Kidney capillary endothelial cell (primary cell): ENCODE results near the gene KRT86.
"Not testable (repeated sequence)": the region's sequence is repeated elsewhere in the genome, so short reads cannot be mapped to it uniquely, and the experiment has no call there.

ENCODE experiments used
- DNase-seq: peaks from one replicate; pipeline ENCODE4 v3.0.0-alpha.2; 2018; ENCODE audit warnings: low spot score

KRT86 gene

DNA sequence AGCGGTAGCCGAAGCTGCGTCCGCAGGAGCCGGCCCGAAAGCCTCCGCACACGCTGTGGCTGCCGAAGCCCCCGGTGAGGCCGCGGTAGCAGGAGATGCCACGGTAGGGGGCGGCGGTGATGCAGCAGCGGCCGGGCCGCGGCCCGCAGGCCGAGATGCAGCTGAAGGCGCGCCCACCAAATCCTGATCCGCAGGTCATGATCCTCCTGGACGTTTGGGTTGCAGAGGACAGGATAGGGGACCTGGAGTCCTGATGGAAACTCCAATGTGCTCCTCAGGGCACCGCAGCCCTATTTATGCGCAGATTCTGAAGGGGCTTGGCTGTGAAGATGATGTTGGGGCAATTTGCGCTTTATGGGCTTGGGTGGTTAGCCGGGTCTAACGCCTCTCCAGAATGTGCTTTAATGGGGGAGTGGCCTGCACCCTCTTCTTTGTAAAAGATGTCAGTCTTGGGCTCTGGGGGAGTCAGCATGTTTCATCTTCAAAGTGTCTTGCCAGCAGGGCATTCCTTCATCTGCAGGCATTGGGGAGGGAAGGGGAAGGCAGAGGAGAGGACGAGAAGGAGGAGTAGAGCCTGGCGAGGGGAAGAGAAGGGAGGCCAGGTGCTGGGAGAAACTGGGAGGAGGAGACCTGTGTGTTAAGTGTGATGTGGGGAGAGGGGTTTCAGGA lies 17.0 kb downstream of the KRT86 start, which contains the start of gene KRT81:
KRT81 (minus strand) TSS at position 268 of the 669 bp plus-strand sequence; CDS start at position 199, 69 bp downstream.
- DNase-seq = no peak

DNA sequence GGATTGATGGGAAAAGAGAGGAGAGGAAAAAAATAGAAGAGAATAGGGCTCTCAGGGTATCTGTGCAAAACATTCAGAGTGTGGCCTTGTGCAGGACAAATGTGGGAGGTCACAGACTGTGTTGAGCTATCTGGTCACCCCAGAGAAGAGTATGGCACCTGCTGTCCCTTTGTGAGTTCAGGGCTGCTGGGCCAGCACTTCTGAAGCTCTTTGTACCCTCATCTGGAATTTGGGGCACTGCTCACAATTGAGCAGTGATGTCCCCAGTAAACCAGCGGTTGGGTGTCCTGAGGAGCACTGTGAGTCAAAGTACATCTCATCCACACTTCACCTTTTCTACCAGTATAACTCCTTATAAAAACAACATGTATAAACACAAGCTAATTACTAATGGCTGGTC lies 19.5 kb downstream of the KRT86 start:
- no peak for DNase-seq

DNA sequence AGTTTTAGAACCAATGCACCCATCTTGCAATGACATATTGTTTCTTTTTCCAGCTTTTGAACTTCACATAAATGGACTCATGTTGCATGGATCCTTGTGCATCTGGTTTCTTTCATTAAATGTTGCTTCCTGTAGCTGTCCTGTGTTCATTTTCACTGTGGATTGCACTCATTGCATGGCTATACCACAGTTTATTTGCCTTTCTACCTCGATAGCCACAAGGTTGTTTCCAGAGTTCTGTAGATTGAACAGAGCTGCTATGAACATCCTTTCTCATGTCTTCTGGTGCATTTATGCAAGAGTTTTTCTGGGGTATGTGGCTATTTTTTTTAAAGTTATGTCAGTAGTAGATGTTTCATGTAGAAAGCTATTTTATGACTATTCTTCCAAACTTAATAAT lies 20.4 kb downstream of the KRT86 start:
- DNase-seq = no peak

DNA sequence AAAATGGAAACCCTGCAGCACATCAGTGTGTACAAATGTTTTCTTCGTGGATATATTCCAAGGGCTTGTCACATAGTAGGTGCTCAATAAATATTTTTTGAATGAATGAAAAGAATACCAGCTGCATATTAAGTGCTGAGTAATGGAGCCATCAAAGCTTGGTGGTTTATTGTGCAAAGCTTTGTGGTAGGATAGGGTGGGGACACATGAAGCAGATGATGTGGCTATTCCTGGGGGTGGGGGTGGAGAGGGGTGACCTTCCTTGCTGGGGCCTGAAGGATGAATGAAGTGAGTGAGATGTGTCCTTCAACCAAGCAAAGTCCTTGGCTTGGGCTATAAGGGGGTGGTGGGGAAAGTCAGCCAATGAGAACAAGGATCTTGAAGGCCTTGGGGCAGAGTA lies 21.2 kb downstream of the KRT86 start:
- DNase-seq = no peak

DNA sequence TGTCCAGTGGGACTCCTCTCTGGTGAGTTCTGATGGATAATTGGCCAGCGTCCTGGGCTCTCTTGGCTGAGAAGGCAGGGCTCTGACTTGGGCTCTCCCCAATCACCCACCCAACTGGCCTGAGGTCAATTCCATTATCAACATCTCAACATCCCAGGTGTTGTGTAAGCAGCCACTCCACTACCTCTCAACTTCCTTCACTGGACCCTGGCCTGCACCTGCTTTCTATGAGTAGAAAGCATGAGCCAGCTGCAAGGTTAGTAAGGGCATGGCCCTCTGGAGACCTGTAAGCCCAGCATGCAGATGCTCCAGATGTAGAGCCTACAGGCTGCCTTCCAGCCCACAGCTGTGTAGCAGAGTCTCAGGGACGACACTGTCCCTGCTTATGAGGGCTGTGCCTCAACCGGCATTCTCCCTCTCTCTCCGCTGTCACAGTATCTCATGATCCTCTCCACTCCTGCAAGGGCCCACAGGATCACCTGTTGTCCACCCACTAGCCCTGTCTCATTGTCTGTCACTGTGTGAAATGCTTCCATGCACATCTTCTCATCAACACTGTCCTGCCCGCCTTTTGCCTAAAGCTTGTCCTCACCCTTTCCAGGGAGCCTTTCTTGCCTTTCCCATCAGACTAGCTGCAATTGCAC lies 22.2 kb downstream of the KRT86 start:
- DNase-seq = no peak

DNA sequence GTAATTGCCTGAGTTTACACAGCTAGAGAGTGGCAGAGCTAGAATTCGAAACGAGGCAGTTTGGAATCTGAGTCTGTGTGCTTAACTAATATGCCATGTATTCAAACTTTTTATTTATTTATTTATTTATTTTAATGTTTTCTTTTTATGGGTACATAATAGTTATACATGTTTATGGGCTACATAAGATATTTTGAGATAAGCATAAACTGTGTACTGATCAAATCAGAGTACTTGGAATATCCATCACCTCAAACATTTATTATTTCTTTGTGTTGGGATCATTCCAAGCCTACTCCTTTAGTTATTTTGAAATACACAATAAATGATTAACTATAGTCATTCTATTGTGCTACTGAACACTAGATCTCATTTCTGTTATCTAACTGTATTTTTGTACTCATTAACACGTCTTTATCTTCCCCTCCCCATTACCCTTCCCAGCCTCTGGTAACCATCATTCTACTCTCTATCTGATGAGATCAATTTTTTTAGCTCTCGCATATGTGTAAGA lies 24.3 kb downstream of the KRT86 start:
- no peak for DNase-seq

DNA sequence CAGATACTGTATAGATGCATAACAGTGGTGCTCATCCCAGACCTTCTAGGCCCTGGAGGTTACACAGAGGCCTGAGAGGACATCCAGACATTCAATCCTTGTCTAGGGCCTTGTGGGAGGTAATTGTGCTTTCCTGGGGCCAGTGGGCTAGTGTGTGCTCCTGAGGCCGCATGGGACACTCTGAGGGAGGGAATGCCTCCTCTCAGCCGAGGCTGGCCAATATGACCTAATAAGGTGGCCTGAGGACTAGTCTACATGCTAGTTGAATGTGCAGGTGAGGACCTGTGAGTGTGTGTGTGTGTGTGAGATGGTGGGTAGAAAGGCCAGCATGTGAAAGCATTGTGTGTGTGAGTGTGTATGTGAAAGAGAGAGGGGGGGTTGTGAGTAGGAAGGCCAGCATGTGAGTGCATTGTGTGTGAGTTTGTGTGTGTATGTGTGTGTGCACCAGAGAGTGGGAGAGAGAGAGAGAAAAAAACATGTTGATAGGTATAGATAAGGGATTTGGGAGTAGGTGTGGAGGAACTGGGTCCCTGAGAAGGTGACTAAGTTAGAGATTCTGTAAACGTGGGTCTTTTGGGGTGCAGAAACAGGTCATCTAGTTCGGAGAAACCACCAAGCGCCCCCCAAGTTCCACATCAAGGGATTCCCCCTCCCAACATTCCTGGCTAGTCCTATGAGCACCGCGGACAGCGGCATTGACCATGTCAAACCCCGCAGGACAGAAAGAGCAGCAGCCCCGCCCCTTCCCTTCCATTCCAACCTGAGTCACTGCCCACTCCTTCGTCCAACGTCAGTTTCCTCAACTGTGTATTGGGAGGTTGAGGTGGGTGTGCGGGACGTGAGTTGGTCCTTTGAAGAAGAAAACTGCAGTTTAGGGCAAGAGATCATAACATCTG lies 26.6 kb downstream of the KRT86 start:
- no peak for DNase-seq

DNA sequence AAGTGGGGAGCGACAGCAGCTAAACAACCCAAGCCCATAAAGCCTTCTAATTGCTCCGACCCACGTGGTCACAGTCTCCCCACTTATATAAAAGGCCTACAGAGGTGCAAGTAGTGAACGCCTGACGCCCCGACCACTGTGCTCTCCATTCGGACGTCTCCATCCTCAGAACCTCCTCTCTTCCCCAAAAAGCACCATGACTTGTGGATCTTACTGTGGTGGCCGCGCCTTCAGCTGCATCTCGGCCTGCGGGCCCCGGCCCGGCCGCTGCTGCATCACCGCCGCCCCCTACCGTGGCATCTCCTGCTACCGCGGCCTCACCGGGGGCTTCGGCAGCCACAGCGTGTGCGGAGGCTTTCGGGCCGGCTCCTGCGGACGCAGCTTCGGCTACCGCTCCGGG lies 27.3 kb downstream of the KRT86 start:
- not testable (repeated sequence) for DNase-seq

DNA sequence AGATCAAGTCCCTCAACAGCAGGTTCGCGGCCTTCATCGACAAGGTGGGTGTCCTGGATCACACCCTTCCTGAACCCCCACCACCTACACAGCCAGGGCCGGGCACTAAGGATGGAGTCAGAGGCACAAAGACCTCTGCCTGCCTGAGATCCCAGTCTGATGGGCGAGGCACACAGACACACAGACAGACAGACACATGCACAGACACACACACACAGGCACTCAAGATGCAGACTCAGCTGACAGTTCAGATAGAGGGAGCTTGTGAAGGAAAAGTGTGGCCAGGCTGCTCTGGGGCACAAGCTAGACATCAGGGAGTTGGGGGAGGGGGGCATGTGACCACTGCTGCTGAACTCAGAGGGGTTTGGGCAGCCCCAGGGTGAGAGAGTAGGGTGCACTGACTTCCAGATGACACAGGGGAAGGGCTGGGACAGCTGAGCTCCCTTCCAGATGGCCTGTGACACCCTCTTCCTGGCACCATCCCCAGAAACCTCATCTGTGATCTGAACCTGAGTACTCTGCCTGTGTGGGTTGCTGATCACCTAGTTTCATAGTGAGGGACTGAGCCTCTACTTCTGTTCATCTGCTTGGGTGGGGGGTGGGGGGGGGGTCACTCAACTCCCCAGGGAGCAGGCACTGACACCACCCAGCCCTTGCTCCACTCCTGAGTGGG lies 27.9 kb downstream of the KRT86 start:
- not testable (repeated sequence) for DNase-seq

DNA sequence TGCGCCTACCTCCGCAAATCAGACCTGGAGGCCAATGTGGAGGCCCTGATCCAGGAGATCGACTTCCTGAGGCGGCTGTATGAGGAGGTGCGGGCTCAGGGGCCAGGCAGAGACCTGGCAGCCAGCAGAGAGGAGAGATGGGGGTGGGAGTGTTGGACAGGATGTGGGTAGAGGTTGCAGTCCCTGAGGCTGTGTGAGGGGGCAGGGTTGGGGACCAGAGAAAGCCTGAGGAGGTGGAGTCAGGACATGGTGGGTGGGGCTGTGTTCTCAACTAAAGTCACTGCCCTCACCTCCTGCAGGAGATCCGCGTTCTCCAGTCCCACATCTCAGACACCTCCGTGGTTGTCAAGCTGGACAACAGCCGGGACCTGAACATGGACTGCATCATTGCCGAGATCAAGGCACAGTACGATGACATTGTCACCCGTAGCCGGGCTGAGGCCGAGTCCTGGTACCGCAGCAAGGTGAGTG lies 30.5 kb downstream of the KRT86 start:
- DNase-seq = not testable (repeated sequence)

DNA sequence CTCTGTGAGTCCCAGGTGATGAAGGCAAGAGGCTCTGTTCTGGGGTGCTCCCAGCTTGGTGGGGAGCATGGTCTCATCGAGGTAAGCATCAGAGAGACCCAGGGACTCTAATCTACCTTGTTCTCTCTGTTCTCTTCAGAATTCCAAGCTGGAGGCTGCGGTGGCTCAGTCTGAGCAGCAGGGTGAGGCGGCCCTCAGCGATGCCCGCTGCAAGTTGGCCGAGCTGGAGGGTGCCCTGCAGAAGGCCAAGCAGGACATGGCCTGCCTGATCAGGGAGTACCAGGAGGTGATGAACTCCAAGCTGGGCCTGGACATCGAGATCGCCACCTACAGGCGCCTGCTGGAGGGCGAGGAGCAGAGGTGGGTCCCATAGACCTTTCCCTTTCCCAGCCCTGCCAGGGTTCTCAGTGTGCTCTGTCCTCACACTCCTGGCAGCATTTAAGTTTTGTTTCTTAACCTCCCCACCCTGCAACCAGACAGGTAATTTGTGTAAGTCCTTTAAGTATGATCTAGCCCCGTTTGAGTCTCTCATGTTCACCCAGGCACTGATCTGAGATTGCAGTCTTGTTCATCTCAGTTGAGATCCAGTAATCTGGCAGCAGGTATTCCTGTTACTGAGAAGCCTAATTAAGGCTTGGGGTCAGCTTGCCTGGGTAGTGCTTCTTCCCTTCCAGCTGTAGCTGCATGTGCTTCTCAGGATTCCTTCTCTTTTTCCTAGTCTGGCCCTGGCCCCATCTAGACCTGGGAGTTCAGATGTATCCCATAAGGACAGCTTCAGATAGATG lies 31.7 kb downstream of the KRT86 start:
- no peak for DNase-seq

DNA sequence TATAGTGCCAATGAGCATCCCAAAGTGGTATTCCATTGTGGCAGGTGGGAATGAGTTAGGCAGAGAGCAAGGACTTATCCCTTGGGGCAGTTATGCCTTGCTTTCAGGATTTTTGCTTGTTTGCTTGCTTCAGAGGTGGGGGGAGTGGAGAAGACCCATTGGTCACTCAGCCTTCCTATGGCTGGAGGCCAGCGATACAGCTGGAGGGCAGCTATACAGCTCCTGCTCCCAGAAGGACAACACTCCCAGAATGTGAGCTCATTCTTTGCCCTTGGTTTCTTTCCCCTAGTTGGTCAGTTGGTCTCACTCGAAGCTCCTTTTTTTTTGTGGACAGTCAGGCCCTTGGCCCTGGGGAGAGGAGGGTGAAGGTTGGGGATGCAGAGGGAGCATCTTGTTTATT lies 32.3 kb downstream of the KRT86 start:
- DNase-seq = no peak

DNA sequence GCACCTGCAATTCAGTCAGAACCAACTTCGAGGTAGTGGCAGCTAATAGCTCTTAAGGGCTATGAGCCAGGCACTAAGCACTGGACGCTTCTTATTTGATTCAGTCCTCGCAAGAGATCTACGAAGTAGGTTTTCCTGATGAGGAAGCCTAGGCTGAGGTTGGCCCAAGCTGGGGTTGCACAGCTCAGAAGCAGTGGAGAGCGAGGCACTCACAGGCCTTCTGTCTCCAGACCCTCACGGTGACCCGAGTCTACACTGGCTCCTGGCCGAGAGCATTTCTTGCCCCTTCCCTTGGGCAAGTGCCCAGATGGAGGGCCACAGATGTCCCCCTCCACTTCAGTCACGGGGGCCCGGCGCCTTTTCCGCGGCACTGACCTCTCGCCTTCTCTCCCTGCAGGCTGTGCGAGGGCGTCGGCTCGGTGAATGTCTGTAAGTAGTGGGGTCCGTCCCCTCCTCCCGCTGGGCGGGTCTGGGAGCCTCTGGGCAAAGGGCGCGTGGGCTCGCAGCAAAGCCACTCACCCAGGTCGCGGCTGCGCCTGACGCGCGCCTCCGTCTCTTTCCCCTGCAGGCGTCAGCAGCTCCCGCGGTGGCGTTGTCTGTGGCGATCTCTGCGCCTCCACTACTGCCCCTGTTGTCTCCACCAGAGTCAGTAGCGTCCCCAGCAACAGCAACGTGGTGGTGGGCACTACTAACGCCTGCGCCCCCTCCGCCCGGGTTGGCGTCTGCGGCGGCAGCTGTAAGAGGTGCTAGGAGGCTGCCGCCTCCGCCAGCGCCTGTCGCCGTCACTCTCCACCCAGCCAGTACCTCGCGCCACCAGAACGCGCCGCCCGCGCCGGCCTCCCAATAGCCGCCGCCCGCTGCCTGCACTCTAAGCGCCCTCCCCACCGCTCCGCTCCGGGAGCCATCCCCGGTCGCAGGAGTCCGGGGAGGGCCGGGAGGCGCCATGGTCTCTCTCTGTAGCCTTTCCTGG lies 33.7 kb downstream of the KRT86 start:
- peak; percentile 16 for DNase-seq

DNA sequence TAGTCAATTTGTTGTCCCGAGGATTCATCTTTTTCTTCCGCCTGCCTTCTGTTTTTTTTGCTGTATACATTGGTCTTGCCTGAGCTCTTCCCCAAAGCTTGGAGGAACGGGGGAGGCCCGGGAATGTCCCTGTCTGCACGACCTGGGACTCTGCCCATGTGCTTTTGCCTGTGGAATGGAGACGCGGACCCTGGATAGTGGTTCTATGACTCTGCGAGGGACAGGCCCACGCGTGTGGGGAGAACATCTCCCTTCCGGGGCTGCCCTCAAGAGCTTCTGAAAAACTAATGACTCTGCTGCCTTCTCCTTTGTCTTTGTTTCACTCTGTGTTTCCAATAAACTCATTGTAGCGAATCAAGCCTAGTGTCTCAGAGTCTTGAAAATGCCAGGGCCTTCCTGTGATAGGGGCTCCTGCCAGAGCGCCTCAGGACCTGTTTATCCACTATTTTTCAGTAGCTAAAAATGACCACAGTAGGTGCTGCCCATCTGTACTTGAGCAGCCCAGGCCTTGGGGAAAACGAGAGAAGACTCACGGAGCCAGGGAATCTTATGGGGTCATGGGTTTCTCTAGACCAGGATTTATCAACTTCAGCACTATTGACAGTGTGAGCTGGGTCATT lies 34.5 kb downstream of the KRT86 start:
- DNase-seq = no peak

DNA sequence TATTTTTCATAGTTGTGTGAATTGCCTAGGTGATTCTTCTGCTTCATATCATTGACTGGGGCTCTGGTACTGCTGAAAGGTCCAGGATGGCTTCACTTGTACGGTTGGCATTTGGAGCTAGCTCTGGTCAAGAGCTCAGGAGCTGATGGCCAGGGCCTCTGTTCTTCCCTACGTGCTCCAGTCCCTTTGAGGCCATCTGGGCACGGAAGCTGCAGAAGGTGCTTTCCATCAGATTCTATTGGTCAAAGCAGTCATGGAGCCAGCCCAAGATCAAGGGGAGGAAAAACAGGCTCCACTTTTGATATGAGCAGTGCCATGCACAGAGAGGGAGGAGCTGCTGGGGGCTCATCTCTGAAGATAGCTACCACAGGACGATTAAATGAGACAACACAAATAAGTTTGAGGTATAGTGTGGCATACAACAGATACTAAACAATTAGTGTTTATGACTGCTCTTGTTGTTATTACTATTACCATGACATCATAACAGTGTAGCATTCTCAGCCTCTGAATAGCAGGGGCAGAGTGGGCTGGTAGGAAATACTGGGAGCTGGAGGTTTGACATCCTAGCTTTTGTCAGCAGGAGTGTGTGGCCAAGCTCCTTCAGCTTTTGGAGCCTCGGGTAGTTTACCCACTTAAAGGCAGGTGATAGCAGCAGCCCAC lies 36.3 kb downstream of the KRT86 start:
- DNase-seq = no peak

DNA sequence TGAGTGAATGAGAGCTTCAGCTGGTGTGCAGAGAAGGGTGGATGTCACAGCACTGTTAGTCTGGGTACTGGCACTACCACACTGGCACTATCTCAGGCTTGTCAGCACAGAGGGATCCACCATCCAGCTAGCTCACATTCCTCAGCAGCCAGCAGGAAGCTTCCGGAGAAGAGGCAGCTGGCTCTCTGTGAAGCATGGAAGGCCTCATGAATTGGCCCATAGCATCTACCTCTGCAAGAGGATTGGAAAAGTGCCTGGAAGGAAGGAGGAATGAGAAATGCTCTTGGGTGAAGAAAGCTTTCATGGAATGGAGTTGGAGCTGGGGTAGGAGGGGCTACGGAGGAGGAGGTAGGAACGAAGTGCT lies 36.8 kb downstream of the KRT86 start:
- DNase-seq = no peak

DNA sequence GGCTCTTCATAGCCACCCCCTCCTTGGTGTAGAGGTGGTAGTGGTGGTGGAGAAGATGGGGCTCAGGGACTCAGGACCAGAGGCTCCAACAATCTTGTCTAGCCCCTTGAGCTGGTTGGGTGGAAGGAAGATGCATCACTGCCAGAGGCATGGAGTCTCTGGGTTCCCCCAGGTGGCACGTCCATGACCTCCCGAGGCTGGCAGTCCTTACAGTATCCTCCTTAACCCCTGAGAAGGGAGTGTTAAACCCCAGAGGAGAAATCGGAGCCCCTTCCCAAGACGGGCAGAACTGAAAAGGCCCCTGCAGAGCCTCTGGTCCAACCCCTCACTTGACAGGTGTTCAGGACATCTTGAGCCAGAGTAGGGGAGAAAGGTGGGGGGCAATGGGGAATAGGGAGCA lies 37.6 kb downstream of the KRT86 start:
- DNase-seq = no peak

DNA sequence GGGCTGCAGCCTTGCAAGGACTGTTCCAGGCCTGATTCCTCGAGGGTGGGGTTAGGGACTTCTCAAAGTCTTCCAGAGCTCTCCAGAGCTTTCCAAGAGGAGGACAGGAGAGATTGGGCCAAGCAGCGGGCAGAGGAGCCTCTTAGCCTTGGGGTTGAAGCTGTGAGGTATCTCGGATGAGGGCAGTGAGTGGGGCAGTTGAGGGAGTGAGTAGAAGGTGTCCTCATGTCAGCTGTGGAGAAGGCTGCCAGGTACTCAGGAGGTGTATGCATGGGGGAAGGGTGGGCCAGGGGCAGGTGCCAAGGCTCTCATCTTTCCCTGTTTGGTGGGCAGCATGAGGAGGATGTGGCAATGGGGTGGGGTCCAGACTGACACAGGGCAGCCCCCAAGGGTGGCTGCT lies 39.0 kb downstream of the KRT86 start:
- no peak for DNase-seq

DNA sequence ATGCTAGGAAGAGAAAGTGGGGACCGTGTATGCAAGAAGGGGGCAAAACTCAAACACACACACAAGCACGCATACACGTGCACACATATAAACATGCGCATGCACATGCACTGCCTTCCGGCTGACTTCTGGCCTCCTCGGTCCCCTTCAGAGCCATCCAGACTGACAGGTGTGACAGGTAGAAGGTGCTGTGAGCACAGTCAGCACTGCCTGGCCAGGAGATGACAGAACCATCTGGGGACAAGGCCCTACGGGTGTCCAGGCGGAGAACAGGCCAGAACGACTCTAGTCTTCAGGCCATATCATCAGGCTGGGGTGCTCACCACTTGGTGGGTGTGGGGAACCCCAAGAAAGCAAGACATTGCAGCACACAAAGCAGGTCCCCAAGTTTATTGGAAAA lies 39.5 kb downstream of the KRT86 start:
- DNase-seq = no peak
